Stimulated activated naive CD8-positive, alpha-beta T cell treated with anti-CD3 and anti-CD28 coated beads, Interleukin-15, amount 100 ng/mL, for 72 hours (primary cell): ENCODE measurements around the gene CCDC85C.

Experiments used
- ATAC-seq: fragments of 150-1000 bp; cut with Tn5 transposase; 2 replicates; pipeline ENCODE4 v1.10.0; 2021; ENCODE audit warnings: mild to moderate bottlenecking, moderate library complexity
- DNase-seq, 2 donors: peaks; one replicate each; pipeline ENCODE4 v3.0.0; 2021 to 2022
- H3K27ac Mint-ChIP-seq, 2 donors: one replicate each; pipeline ENCODE4 v1.8.0; 2022; ENCODE audit warnings: mild to moderate bottlenecking in 2 of 2, mixed read lengths in 2 of 2, moderate library complexity in 2 of 2
- H3K27me3 Mint-ChIP-seq: one replicate; pipeline ENCODE4 v1.8.0; 2022; ENCODE audit warnings: mixed read lengths
- H3K4me1 Mint-ChIP-seq: one replicate; pipeline ENCODE4 v1.8.0; 2022; ENCODE audit warnings: mild to moderate bottlenecking, mixed read lengths
- H3K4me3 Mint-ChIP-seq, 2 donors: one replicate each; pipeline ENCODE4 v1.8.0; 2022; ENCODE audit warnings: mild to moderate bottlenecking in 2 of 2, mixed read lengths in 2 of 2, moderate library complexity in 1 of 2
- H3K9me3 Mint-ChIP-seq, 2 donors: one replicate each; pipeline ENCODE4 v1.8.0; 2022; ENCODE audit warnings: mixed read lengths in 2 of 2

Gene CCDC85C

DNA sequence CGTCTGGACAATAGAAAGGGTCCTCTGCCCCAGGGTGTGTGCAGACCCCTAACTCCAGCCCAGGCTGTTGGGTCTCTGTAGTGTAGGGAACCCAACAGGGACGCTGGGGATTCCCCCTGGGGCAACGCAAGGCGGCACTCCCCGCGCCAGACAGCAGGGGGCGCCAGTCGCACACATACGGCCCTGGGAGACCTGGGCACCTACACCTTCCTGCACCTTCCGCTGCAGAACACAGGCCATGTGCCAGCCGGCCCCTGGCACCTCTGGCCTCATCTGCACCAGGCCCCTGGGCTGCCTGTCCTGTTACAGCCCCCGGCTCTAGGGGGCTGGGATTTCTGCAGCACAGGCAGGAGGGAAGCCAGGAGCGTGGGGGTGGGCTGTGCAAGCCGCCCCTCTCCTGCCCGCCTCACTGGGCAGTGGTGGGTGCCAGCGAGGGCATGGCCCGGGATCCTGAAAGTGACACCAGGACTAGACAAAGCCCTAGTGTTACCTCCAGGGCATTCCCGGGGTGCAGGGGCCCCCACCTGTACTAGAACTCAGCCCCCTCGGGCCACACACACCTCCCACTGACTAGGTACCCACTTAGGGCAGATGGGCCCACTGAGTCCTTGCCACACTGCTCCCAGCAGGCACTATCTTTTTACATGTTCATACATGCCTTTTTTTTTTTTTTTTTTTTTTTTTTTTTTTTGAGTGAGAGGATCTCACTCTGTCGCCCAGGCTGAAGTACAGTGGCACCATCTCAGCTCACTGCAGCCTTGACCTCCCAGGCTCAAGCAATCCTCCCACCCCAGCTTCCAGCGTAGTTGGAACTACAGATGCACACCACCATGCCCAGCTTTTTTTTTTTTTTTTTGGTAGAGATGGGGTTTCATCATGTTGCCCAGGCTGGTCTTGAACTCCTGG lies 85.3 kb downstream of the CCDC85C start:
- DNase-seq (peak; percentile 84 to 85), ATAC-seq (peak; percentile 80)
- H3K27ac Mint-ChIP-seq = no peak overlapping the region
- H3K27me3 Mint-ChIP-seq = no peaks in the 10 kb centered on the region
- no peak overlapping the region for H3K4me3 Mint-ChIP-seq
- no peaks in the 10 kb centered on the region for H3K9me3 Mint-ChIP-seq
- no peaks in the 10 kb centered on the region for H3K4me1 Mint-ChIP-seq

DNA sequence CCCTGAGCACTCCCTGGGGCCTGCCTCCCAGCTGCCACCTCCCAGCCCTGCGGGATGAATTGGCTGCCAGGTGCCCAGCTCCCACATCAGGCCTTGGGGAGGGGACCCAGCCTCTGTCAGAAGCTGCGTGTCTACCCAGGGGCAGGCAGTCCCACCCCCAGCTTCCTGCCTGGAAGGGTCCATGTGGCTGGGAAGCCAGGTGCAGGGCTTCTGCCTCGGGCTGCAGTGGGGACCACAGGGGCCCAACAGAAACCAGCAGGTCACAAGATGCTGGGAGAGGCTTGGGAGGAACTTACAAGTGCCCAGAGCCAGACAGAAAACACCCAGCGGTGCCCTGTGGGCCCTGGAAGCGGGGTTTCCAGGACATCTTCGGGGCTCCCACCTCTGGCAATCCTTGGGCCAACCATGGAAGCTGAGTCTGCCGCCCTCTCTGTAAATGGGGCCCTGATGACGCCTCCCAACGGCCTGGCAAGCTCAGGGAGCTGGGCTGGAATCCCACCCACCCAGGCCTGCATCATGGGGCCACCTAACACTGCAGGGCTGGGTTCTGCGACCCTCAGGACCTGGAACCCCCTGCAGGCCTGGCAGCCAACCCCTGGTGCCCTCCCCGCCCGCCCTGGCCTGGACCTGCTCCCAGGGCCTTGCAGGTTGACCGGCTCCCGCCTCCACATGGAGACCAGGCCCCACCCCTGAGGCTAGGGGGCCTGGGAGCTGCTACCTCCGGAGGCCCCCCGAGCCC lies 86.2 kb downstream of the CCDC85C start:
- H3K27ac Mint-ChIP-seq = peak overlapping the region in 1 of 2 donors; percentile 87
- H3K4me3 Mint-ChIP-seq = no peak overlapping the region
- DNase-seq (no peak), ATAC-seq (no peak)
- H3K27me3 Mint-ChIP-seq = no peaks in the 10 kb centered on the region
- no peaks in the 10 kb centered on the region for H3K9me3 Mint-ChIP-seq
- H3K4me1 Mint-ChIP-seq = no peaks in the 10 kb centered on the region

DNA sequence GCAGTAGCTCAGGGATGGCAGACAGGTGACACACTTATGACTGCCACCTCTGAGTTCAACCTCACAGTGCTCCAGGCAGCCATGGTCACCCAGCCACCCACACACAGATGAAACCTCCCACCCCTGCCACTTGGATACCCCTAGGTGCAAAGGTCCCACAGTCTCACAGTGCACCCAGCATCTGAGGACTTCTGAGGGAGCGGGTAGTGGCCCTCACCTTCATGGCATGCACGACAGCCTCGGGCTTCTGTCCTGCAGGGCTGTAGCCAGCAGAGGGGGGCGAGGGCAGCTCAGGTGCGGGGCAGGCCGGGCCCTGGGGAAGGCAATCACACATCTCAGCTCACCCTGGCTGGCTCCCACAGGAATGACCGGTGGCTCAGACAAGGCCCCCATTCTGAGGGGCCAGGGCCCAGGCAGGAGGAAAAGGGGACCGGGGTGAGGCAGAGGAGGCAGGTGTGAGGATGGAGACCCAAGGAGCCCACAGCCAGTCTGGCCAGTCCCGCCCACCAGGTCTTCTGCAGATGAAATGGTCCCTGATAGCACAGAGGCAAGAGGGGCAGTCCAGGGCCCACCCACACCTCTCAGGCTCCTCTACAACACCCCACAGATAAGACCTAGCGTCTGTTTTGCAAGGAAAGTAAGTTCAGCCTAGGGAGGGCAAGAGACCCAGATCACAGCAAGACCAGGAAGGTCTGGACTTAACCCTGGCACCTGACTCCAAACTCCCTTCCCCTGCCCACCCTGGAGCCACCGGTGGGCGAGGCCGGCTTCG lies 87.0 kb downstream of the CCDC85C start:
- Mint-ChIP-seq H3K9me3 (no peaks in the 10 kb centered on the region), H3K4me1 (no peaks in the 10 kb centered on the region), H3K4me3 (no peak overlapping the region), H3K27ac (peak overlapping the region in 1 of 2 donors; percentile 87), H3K27me3 (no peaks in the 10 kb centered on the region)
- DNase-seq = no peak
- ATAC-seq = no peak

DNA sequence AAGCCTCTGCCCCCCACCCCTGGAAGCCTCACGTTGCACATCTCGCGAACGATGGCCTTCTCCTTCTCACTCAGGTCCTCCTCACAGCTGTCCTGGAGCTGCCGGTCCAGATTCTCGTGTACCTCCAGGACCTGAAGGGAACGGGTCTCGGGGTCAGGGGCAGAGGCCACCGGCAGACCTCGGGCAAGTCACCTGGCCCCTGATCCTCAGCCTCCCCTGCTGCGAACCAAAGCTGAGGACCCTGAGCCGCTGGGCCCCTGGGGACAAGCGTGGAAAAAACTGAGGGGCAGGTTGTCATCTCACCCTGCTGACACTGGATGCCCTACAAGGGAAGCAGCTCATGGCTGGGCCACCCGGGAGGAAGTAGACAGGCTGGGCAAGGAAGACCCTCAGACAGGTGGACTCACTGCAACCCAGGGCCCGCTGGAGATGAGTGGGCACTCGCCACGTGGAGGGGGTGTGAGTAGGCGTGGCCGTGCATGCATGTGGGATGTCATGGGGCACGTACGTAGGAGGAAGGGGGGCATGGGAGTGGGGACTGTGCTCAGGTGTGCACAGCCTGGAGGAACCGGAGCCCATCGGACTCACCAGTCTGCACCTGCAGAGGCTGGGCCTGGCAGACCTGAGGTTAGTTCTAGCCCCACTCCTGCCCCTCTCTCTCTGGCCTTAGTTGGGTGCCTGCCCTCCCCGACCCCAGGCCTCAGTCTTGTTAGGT lies 87.7 kb downstream of the CCDC85C start:
- ATAC-seq (no peak), DNase-seq (no peak)
- peak overlapping the region in 1 of 2 donors; percentile 85 for H3K27ac Mint-ChIP-seq
- H3K9me3 Mint-ChIP-seq = no peaks in the 10 kb centered on the region
- H3K4me1 Mint-ChIP-seq = no peaks in the 10 kb centered on the region
- H3K4me3 Mint-ChIP-seq = no peak overlapping the region
- no peaks in the 10 kb centered on the region for H3K27me3 Mint-ChIP-seq

DNA sequence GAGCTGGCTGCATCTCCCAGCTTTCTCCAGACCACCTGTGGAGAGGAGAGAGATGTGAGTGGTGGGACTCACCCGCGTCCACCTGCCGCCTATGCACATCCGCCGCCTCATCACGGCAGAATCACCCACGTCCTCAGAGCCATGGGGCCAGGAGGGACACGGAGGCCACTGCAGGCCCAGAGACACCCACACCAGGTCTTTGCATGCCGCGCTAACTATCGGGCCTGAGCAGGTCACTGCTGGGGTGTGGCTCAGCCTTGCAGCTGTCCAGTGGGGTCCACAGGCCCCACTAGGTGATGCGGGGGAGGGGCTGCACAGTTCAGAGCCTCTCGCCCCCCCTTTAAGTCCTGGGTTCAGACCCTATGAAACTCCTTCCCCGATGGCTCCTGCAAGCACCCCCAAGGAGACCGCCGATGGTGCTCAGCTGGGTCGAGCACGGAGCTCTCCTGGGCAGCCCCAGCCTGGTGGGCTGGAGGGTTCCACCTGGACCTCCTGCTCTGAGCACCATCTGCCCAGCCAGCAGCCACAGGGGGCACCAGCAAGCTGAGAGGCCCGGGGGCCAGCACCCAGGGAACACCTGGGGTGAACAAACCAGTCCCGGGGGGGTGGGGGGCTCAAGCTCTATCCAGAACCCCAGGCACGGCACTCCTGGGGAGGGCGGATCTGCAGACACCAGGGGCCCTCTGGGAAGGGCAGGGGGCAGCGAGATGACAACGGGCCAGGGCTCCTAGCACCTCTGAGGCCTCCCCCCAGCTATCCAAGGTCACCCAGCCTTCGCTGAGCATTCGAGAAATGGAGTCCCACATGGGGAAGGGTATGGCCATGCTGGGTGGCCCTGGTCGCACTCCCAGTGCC lies 88.5 kb downstream of the CCDC85C start:
- peak overlapping the region in 1 of 2 donors; percentile 67 for H3K27ac Mint-ChIP-seq
- DNase-seq (no peak), ATAC-seq (no peak)
- H3K4me3 Mint-ChIP-seq = no peak overlapping the region
- no peaks in the 10 kb centered on the region for H3K4me1 Mint-ChIP-seq
- no peaks in the 10 kb centered on the region for H3K9me3 Mint-ChIP-seq
- H3K27me3 Mint-ChIP-seq = no peaks in the 10 kb centered on the region

DNA sequence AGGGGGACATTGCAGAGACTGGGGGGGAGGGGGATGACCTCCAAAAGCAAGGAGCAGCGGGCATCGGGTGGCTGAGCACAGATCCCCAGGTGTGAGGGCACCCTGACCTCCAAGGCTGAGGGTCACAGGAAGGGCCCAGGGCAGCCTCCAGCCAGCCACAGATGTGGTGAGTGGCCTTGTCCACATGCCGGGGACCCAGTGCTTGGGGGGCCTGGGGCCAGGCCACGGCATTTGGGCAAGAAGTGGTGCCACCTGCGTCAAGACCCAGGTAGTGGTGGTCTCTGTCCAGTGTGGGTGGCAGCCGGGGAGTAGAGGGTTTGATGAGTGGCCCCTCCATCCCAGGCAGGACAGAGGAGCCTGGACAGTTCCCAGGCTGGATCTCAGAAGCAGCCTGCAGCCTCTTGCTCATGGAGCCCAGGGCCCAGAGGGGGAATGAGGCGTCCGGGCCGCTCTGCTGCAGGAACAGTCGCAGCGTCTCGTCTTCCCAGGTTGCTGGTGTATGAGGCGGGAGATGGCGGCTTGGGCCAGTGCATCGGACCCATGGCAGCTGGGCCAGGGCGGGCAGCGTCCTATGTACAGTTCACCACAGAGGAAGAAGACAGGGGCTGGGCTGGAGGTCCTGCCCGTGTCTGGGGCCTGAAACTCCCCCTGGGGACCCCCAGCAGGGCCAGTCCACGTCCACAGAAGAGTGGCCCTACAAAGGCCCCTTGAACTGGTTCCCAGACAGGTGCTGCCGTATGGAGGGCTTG lies 89.3 kb downstream of the CCDC85C start:
- H3K27me3 Mint-ChIP-seq = no peaks in the 10 kb centered on the region
- H3K9me3 Mint-ChIP-seq = no peaks in the 10 kb centered on the region
- H3K4me1 Mint-ChIP-seq = no peaks in the 10 kb centered on the region
- no peak overlapping the region for H3K4me3 Mint-ChIP-seq
- ATAC-seq (no peak), DNase-seq (no peak)
- H3K27ac Mint-ChIP-seq = peak overlapping the region; percentile 13 to 76

DNA sequence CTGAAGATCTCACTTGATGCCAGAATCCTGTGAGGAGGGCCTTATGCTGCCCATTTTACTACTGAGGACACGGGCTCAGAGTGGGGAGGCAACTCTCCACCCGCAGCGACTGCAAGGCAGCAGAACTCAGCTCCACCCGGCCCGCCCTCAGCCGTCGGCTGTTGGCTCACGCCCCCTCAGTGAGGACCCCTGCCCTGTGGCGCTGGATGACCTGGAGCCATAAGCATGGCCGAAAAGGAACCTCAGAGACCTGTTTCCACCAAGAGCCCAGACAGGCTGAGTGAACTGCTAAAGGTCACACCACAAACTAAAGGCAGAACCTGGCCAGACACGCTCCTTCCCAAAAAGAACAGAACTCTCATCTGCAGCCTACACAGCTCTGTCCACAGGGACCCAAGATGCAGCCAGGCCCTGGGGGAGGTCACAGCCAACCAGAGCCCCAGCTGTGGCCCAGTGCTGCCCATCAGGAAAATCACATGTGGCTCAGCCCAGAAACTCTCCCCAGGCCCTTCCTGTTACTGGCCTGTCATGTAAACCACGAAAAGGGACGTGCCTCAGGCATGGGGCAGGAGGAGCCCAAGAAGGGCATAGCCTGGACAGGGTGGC lies 90.0 kb downstream of the CCDC85C start:
- no peaks in the 10 kb centered on the region for H3K27me3 Mint-ChIP-seq
- no peak overlapping the region for H3K4me3 Mint-ChIP-seq
- H3K4me1 Mint-ChIP-seq = no peaks in the 10 kb centered on the region
- no peaks in the 10 kb centered on the region for H3K9me3 Mint-ChIP-seq
- peak overlapping the region in 1 of 2 donors; percentile 76 for H3K27ac Mint-ChIP-seq
- no peak for DNase-seq
- ATAC-seq = no peak

DNA sequence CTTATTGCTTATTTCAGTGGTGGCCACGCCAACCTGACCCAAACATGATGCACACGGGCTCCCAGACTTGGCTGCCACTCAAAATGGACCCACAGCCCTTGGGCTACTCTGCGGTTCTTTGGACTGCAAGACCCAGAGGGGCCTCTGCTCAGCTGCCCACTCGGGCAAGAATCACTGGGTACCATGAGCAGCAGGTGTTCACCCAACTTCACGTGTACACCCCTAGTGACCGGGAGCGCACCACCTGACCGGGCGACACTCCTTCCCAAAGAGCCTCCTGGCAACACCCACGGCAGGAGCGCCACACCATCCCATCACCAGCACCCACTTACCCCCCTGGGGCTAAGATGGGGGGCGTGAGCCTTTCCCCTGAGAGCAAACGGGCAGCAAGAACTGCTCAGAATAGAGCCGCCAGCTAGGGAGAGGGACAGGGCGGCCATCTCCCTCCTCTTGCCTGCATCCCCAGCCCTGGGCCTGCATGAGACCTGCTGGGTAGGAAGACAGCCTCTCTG lies 90.8 kb downstream of the CCDC85C start:
- Mint-ChIP-seq H3K4me3 (no peak overlapping the region), H3K27me3 (no peaks in the 10 kb centered on the region), H3K27ac (peak overlapping the region; percentile 52 to 94), H3K9me3 (no peaks in the 10 kb centered on the region), H3K4me1 (no peaks in the 10 kb centered on the region)
- no peak for DNase-seq
- no peak for ATAC-seq

DNA sequence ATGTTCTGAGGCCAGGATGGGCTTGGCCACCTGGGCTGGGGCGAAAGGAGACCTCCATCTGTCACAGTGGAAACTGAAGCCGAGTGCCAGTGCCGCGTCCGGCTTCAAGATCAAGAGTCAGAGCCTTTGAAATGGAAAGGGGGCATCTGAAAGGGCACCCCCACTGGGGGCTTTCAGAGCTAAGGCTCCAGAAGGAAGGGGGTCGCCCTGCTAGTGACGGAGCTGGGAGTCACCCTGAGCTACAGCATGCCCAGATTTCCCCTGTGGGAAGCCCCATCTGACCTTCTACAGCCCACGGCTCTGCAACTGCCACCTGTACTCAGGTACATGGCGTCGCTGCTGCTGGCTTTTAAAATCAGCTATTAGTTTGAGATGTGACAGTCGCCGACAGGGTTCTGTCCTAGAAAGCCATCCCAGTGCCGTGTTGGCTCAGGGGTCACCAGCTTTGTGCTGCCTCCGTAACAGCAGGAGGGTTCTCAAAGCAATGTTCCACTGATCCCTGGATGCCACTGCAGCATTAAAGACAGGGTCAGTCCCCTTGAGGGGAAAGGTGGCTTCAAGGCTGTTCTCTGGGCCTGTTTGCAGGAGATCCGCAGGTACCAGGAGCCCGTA lies 91.3 kb downstream of the CCDC85C start:
- no peaks in the 10 kb centered on the region for H3K4me1 Mint-ChIP-seq
- ATAC-seq (no peak), DNase-seq (no peak)
- H3K9me3 Mint-ChIP-seq = no peaks in the 10 kb centered on the region
- H3K27me3 Mint-ChIP-seq = no peaks in the 10 kb centered on the region
- H3K4me3 Mint-ChIP-seq = no peak overlapping the region
- H3K27ac Mint-ChIP-seq = peak overlapping the region in 1 of 2 donors; percentile 42

DNA sequence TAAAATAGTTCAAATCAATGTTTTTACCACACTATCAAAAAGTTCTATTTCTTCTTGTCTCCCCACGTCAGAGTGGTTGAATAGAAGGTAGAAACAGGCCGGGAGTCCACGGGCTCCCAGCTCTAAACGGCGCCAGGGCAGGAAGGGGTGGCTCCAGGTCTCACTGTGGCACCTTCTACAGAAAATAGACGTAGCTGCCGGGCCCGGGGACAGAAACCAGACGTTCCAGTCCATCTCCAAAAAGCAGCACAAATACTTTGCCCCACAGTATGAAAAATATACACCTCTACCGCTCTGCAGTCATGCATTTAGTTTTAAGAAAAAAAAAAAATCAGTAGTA lies 91.9 kb downstream of the CCDC85C start:
- no peaks in the 10 kb centered on the region for H3K27me3 Mint-ChIP-seq

DNA sequence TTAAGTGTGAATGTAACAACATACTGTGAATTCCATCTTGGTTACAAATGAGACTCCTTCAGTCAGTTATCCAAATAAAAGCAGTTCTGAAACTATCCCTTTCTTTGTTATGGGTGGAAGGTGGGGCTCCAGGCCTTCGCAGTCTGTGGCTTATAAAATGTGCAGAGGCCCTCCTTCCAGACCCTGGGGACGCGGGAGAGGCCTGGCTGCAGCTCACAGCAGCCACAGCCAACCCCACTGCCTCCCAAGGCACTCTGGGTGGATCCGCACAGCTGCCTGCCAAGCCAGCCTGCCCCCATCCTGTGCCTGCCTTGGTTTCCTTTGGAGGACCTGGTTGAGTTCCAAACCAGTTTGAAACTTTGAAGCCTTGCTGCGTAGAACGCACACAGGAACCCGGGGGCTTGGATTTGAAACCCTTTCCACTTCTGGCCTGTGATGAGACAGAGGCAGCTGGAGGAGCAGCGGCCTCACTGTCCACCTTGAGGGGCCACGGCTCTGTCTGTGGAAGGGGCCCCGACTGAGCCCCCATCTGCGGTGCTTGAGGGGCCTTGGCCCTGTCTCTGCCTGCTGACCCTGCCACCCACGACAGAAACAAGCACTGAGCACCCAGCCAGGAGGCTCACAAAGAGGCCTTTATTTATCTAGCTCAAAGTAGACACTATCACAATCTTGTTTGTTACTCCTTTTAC lies 92.4 kb downstream of the CCDC85C start:
- no peaks in the 10 kb centered on the region for H3K4me1 Mint-ChIP-seq
- H3K27me3 Mint-ChIP-seq = no peaks in the 10 kb centered on the region
- no peak overlapping the region for H3K4me3 Mint-ChIP-seq
- no peak for DNase-seq
- H3K27ac Mint-ChIP-seq = no peak overlapping the region
- no peak for ATAC-seq
- no peaks in the 10 kb centered on the region for H3K9me3 Mint-ChIP-seq

More for the DNA sequence above, 91.9 kb downstream of the CCDC85C start:
- DNase-seq (no peak), ATAC-seq (no peak)
- no peaks in the 10 kb centered on the region for H3K9me3 Mint-ChIP-seq
- no peaks in the 10 kb centered on the region for H3K4me1 Mint-ChIP-seq
- H3K27ac Mint-ChIP-seq = peak overlapping the region in 1 of 2 donors; percentile 42
- H3K4me3 Mint-ChIP-seq = no peak overlapping the region

DNA sequence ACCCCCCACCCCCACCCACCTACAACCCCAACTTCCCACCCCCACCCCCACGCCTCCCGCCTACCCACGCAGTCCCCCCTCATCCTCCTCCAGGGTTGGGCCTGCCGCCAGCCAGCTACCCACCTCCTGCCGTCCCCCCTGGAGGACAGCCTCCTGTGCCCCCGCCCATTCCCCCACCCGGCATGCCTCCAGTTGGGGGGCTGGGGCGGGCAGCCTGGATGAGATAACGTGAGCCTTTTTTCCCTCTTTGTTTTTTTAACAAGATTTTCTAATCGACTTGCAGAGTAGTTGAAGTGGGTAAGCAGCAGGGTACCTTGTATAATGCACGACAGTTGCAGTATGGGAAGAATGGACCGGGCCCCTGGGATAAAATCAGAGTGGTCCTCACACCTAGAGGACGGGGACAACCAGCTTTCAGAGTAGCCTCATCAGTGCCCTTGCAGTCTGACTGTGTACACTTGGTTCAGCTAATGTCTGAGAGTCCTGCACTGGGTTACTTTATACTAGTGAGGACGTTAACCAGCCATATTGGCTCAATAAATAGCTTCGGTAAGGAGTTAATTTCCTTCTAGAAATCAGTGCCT lies 93.4 kb downstream of the CCDC85C start:
- H3K27me3 Mint-ChIP-seq = no peaks in the 10 kb centered on the region
- DNase-seq = no peak
- H3K4me1 Mint-ChIP-seq = no peaks in the 10 kb centered on the region
- H3K27ac Mint-ChIP-seq = no peak overlapping the region
- H3K9me3 Mint-ChIP-seq = no peaks in the 10 kb centered on the region
- no peak for ATAC-seq
- no peak overlapping the region for H3K4me3 Mint-ChIP-seq
